ENCODE data around the gene PDF. TPM values are rescaled to one million over a fixed set of nuclear protein-coding genes. Genes with fewer than 3 reads are reported as not detected.
"Not testable (repeated sequence)": the region's sequence is repeated elsewhere in the genome, so short reads cannot be mapped to it uniquely, and the experiment has no call there.

The PDF gene
- total RNA-seq, 1 donor from 2014 or later = 13.0 TPM

- Mint-ChIP-seq H3K36me3 (ENCODE audit: insufficient read depth) (peaks cover 7% of the 10 kb centered on the region), H3K27me3 (no peaks in the 10 kb centered on the region), H3K4me1 (ENCODE audit: low read depth) (no peaks in the 10 kb centered on the region), H3K9me3 (ENCODE audit: low read depth) (no peaks in the 10 kb centered on the region), H3K27ac (no peak overlapping the region), H3K4me3 (ENCODE audit: low read depth) (no peak overlapping the region)
- no peak for DNase-seq (ENCODE audit: low spot score, unreplicated experiment)
- no peak for TF ChIP-seq CTCF (IDR thresholded peaks at IDR 0.05; ENCODE audit: unreplicated experiment)
Measured at GRCh38 chr16:69293401-69293800, 37.0 kb downstream of the PDF start.

- H3K27me3 Mint-ChIP-seq = not testable (repeated sequence)
Measured at GRCh38 chr16:69291657-69292056, 38.7 kb downstream of the PDF start.

GRCh38 chr16:69286941-69287713, 43.3 kb downstream of the PDF start:
- Mint-ChIP-seq H3K27ac (peak overlapping the region; percentile 20), H3K4me3 (ENCODE audit: low read depth) (no peak overlapping the region), H3K27me3 (no peaks in the 10 kb centered on the region), H3K9me3 (ENCODE audit: low read depth) (no peaks in the 10 kb centered on the region), H3K36me3 (ENCODE audit: insufficient read depth) (peaks cover 5% of the 10 kb centered on the region), H3K4me1 (ENCODE audit: low read depth) (peaks cover 1% of the 10 kb centered on the region)
- TF ChIP-seq CTCF (IDR thresholded peaks at IDR 0.05; ENCODE audit: unreplicated experiment) = peak; percentile 76
- DNase-seq (ENCODE audit: low spot score, unreplicated experiment) = no peak

More at GRCh38 chr16:69291657-69292056, 38.7 kb downstream of the PDF start:
- not testable (repeated sequence) for H3K4me1 Mint-ChIP-seq (ENCODE audit: low read depth); H3K9me3 Mint-ChIP-seq (ENCODE audit: low read depth); H3K4me3 Mint-ChIP-seq (ENCODE audit: low read depth); DNase-seq (ENCODE audit: low spot score, unreplicated experiment); H3K36me3 Mint-ChIP-seq (ENCODE audit: insufficient read depth); H3K27ac Mint-ChIP-seq

- DNase-seq (ENCODE audit: low spot score, unreplicated experiment) = no peak
- no peak for TF ChIP-seq CTCF (IDR thresholded peaks at IDR 0.05; ENCODE audit: unreplicated experiment)
- H3K4me3 Mint-ChIP-seq (ENCODE audit: low read depth) = no peak overlapping the region
- no peak overlapping the region for H3K27ac Mint-ChIP-seq
- peaks cover 7% of the 10 kb centered on the region for H3K36me3 Mint-ChIP-seq (ENCODE audit: insufficient read depth)
- H3K9me3 Mint-ChIP-seq (ENCODE audit: low read depth) = no peaks in the 10 kb centered on the region
- peaks cover 1% of the 10 kb centered on the region for H3K4me1 Mint-ChIP-seq (ENCODE audit: low read depth)
- H3K27me3 Mint-ChIP-seq = no peaks in the 10 kb centered on the region
Measured at GRCh38 chr16:69285240-69285639, 45.1 kb downstream of the PDF start.

GRCh38 chr16:69283851-69284250, 46.5 kb downstream of the PDF start:
- no peak for TF ChIP-seq CTCF (IDR thresholded peaks at IDR 0.05; ENCODE audit: unreplicated experiment)
- no peak overlapping the region for H3K27ac Mint-ChIP-seq
- H3K4me3 Mint-ChIP-seq (ENCODE audit: low read depth) = no peak overlapping the region
- H3K27me3 Mint-ChIP-seq = no peaks in the 10 kb centered on the region
- peaks cover 7% of the 10 kb centered on the region for H3K36me3 Mint-ChIP-seq (ENCODE audit: insufficient read depth)
- peaks cover 1% of the 10 kb centered on the region for H3K4me1 Mint-ChIP-seq (ENCODE audit: low read depth)
- DNase-seq (ENCODE audit: low spot score, unreplicated experiment) = no peak
- H3K9me3 Mint-ChIP-seq (ENCODE audit: low read depth) = no peaks in the 10 kb centered on the region

- TF ChIP-seq CTCF (IDR thresholded peaks at IDR 0.05; ENCODE audit: unreplicated experiment) = no peak
- no peak for DNase-seq (ENCODE audit: low spot score, unreplicated experiment)
- Mint-ChIP-seq H3K27ac (no peak overlapping the region), H3K36me3 (ENCODE audit: insufficient read depth) (peaks cover 11% of the 10 kb centered on the region), H3K27me3 (no peaks in the 10 kb centered on the region), H3K9me3 (ENCODE audit: low read depth) (no peaks in the 10 kb centered on the region), H3K4me1 (ENCODE audit: low read depth) (peaks cover 1% of the 10 kb centered on the region), H3K4me3 (ENCODE audit: low read depth) (no peak overlapping the region)
Measured at GRCh38 chr16:69277413-69277812, 53.0 kb downstream of the PDF start.
